PFSK-1 (cell line): ENCODE results near the gene HSF2BP.

Source experiments
- FOXP2 ChIP-seq: optimal IDR thresholded peaks from 2 replicates; pipeline ENCODE3; 2011; ENCODE audit warnings: borderline replicate concordance, control low read depth, inconsistent platforms; ENCODE audit not compliant: insufficient read depth; ENCODE audit errors: extremely low read length, extremely low read depth
- POLR2AphosphoS5 ChIP-seq: IDR thresholded peaks from 2 replicates; pipeline ENCODE4 v1.6.1; 2012; ENCODE audit warnings: low read depth, mild to moderate bottlenecking, control low read depth, low read length, moderate library complexity
- REST ChIP-seq, 2 experiments: IDR thresholded peaks; 2 replicates each; pipeline versions ENCODE4 v1.6.1 to v1.8.0; 2011 to 2012; ENCODE audit warnings: low read depth in 2 of 2, low read length in 2 of 2, control low read depth in 1 of 2, inconsistent platforms in 1 of 2, mild to moderate bottlenecking in 1 of 2, moderate library complexity in 1 of 2; ENCODE audit not compliant: insufficient read depth in 1 of 2
- SIN3A ChIP-seq: IDR thresholded peaks from 2 replicates; pipeline ENCODE4 v1.6.1; 2012; ENCODE audit warnings: mild to moderate bottlenecking, low read length, moderate library complexity, borderline replicate concordance; ENCODE audit not compliant: insufficient read depth
- TAF1 ChIP-seq: IDR thresholded peaks from 2 replicates; pipeline ENCODE4 v1.6.1; 2012; ENCODE audit warnings: low read length, control low read depth, borderline replicate concordance; ENCODE audit not compliant: insufficient read depth

GRCh38 chr21:43613755-43614638 is 45.3 kb downstream of the HSF2BP start:
- no peak for TF ChIP-seq SIN3A
- TF ChIP-seq TAF1: no peak
- TF ChIP-seq REST (IDR thresholded peaks at IDR 0.05; ENCODE audit: insufficient read depth in 1 of 2, low read depth in 2 of 2, low read length in 2 of 2): no peak
- no peak for TF ChIP-seq POLR2AphosphoS5
- TF ChIP-seq FOXP2: no peak
